COR-L47 (cell line): ENCODE measurements around the gene LRRC38.
"Not testable (repeated sequence)": the region's sequence is repeated elsewhere in the genome, so short reads cannot be mapped to it uniquely, and the experiment has no call there.

Experiments
- DNase-seq: peaks from one replicate; lab custom pipeline; 2025; lab: John Stamatoyannopoulos, UW

Gene LRRC38

GRCh38 chr1:13513895-13514546 lies at the start of gene LRRC38:
Gene LRRC38 (minus strand): TSS chr1:13514003. CDS start chr1:13513593, 410 bp downstream.
- DNase-seq, result no peak

- not testable (repeated sequence) for DNase-seq
These were observed 49.2 kb upstream of the LRRC38 start for GRCh38 chr1:13562981-13563380.

- DNase-seq, result no peak
These were observed 46.7 kb upstream of the LRRC38 start for GRCh38 chr1:13560541-13560940.

GRCh38 chr1:13556224-13556764 lies 42.5 kb upstream of the LRRC38 start:
- peak; percentile 4 for DNase-seq

- no peak for DNase-seq
These were observed 41.0 kb upstream of the LRRC38 start for GRCh38 chr1:13554798-13555197.

- no peak for DNase-seq
These were observed 36.9 kb upstream of the LRRC38 start for GRCh38 chr1:13550663-13551062.

GRCh38 chr1:13549521-13549920 lies 35.7 kb upstream of the LRRC38 start:
- no peak for DNase-seq

GRCh38 chr1:13549021-13549420 lies 35.2 kb upstream of the LRRC38 start:
- DNase-seq, result no peak

GRCh38 chr1:13548281-13548680 lies 34.5 kb upstream of the LRRC38 start:
- DNase-seq, result no peak

GRCh38 chr1:13546791-13547190 lies 33.0 kb upstream of the LRRC38 start:
- no peak for DNase-seq

- DNase-seq, result no peak
These were observed 30.4 kb upstream of the LRRC38 start for GRCh38 chr1:13544221-13544556.

- DNase-seq, result peak; percentile 10
These were observed 29.8 kb upstream of the LRRC38 start for GRCh38 chr1:13543451-13544220.

GRCh38 chr1:13541435-13542215 lies 27.8 kb upstream of the LRRC38 start:
- DNase-seq, result no peak

GRCh38 chr1:13540866-13541265 lies 27.1 kb upstream of the LRRC38 start:
- no peak for DNase-seq

GRCh38 chr1:13539683-13540082 lies 25.9 kb upstream of the LRRC38 start:
- DNase-seq, result no peak

- no peak for DNase-seq
These were observed 25.0 kb upstream of the LRRC38 start for GRCh38 chr1:13538832-13539231.

GRCh38 chr1:13536571-13536970 lies 22.8 kb upstream of the LRRC38 start:
- no peak for DNase-seq

- DNase-seq, result no peak
These were observed 21.4 kb upstream of the LRRC38 start for GRCh38 chr1:13535227-13535626.

GRCh38 chr1:13528320-13528719 lies 14.5 kb upstream of the LRRC38 start:
- DNase-seq, result no peak

GRCh38 chr1:13523780-13524477 lies 10.1 kb upstream of the LRRC38 start:
- no peak for DNase-seq

- no peak for DNase-seq
These were observed 7.2 kb upstream of the LRRC38 start for GRCh38 chr1:13520985-13521384.

GRCh38 chr1:13517193-13517812 lies 3.5 kb upstream of the LRRC38 start:
- DNase-seq, result no peak
